ENCODE measurements around the gene LZTFL1.

Gene LZTFL1

GRCh38 chr3:45870099-45870498, 28.2 kb upstream of the LZTFL1 start:
- no peak overlapping the region for H3K4me3 ChIP-seq (replicated peaks; ENCODE audit: low read depth, low read length)
- TF ChIP-seq, protein P1, sequence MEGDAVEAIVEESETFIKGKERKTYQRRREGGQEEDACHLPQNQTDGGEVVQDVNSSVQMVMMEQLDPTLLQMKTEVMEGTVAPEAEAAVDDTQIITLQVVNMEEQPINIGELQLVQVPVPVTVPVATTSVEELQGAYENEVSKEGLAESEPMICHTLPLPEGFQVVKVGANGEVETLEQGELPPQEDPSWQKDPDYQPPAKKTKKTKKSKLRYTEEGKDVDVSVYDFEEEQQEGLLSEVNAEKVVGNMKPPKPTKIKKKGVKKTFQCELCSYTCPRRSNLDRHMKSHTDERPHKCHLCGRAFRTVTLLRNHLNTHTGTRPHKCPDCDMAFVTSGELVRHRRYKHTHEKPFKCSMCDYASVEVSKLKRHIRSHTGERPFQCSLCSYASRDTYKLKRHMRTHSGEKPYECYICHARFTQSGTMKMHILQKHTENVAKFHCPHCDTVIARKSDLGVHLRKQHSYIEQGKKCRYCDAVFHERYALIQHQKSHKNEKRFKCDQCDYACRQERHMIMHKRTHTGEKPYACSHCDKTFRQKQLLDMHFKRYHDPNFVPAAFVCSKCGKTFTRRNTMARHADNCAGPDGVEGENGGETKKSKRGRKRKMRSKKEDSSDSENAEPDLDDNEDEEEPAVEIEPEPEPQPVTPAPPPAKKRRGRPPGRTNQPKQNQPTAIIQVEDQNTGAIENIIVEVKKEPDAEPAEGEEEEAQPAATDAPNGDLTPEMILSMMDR (IDR thresholded peaks at IDR 0.05; ENCODE audit: insufficient read depth, low read length, poor library complexity, severe bottlenecking), result no peak
- no peak for DNase-seq (ENCODE audit: extremely low read depth, insufficient read length)
- peaks cover 1% of the 10 kb centered on the region; the same call in 1 of the 2 replicates for H3K27me3 ChIP-seq (replicated peaks; ENCODE audit: control insufficient read depth, insufficient read depth, low read length)
- H3K36me3 ChIP-seq (ENCODE audit: control insufficient read depth, insufficient read depth, low read length), result no peaks in the 10 kb centered on the region

GRCh38 chr3:45869638-45870037, 27.7 kb upstream of the LZTFL1 start:
- TF ChIP-seq, protein P1 (IDR thresholded peaks at IDR 0.05; ENCODE audit: insufficient read depth, low read length, poor library complexity, severe bottlenecking), result no peak
- Histone ChIP-seq H3K27me3 (replicated peaks; ENCODE audit: control insufficient read depth, insufficient read depth, low read length) (peaks cover 1% of the 10 kb centered on the region; the same call in 1 of the 2 replicates), H3K36me3 (ENCODE audit: control insufficient read depth, insufficient read depth, low read length) (no peaks in the 10 kb centered on the region), H3K4me3 (replicated peaks; ENCODE audit: low read depth, low read length) (no peak overlapping the region)
- DNase-seq (ENCODE audit: extremely low read depth, insufficient read length), result no peak

GRCh38 chr3:45868650-45869049, 26.7 kb upstream of the LZTFL1 start:
- Histone ChIP-seq H3K4me3 (replicated peaks; ENCODE audit: low read depth, low read length) (no peak overlapping the region), H3K27me3 (replicated peaks; ENCODE audit: control insufficient read depth, insufficient read depth, low read length) (peaks cover 1% of the 10 kb centered on the region; the same call in 1 of the 2 replicates), H3K36me3 (ENCODE audit: control insufficient read depth, insufficient read depth, low read length) (no peaks in the 10 kb centered on the region)
- TF ChIP-seq, protein P1 (IDR thresholded peaks at IDR 0.05; ENCODE audit: insufficient read depth, low read length, poor library complexity, severe bottlenecking), result no peak
- no peak for DNase-seq (ENCODE audit: extremely low read depth, insufficient read length)

GRCh38 chr3:45868213-45868612, 26.3 kb upstream of the LZTFL1 start:
- DNase-seq (ENCODE audit: extremely low read depth, insufficient read length), result no peak
- Histone ChIP-seq H3K4me3 (replicated peaks; ENCODE audit: low read depth, low read length) (no peak overlapping the region), H3K36me3 (ENCODE audit: control insufficient read depth, insufficient read depth, low read length) (no peaks in the 10 kb centered on the region), H3K27me3 (replicated peaks; ENCODE audit: control insufficient read depth, insufficient read depth, low read length) (peaks cover 1% of the 10 kb centered on the region; the same call in 1 of the 2 replicates)
- TF ChIP-seq, protein P1 (IDR thresholded peaks at IDR 0.05; ENCODE audit: insufficient read depth, low read length, poor library complexity, severe bottlenecking), result no peak

DNA sequence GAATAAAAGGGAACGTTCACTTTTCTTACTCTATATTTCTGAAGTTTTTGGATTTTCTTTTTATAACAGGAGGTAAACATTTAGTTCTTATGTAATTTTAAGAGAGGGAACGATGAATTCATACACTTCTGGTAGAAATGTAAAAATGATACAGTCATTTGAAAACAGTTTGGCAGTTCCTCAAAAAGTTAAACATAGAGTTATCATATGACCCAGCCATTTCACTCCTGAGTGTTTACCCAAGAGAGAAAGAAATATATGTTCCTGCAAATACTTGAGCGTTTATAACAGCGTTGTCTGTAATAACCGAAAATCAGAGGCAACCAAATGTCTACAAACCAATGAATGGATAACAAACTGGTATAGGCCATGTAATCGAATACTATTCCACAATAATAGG, 23.6 kb upstream of the LZTFL1 start:
- TF ChIP-seq, protein P1 (IDR thresholded peaks at IDR 0.05; ENCODE audit: insufficient read depth, low read length, poor library complexity, severe bottlenecking), result no peak
- DNase-seq (ENCODE audit: extremely low read depth, insufficient read length), result no peak
- H3K27me3 ChIP-seq (replicated peaks; ENCODE audit: control insufficient read depth, insufficient read depth, low read length), result no peaks in the 10 kb centered on the region

More for the DNA sequence above, 23.6 kb upstream of the LZTFL1 start:
- H3K4me3 ChIP-seq (replicated peaks; ENCODE audit: low read depth, low read length), result no peak overlapping the region
- no peaks in the 10 kb centered on the region for H3K36me3 ChIP-seq (ENCODE audit: control insufficient read depth, insufficient read depth, low read length)
